Measurements from ENCODE around the gene POLR1H.

Gene POLR1H

GRCh38 chr6:30087876-30088275 is 26.8 kb downstream of the POLR1H start:
- no peak for TF ChIP-seq CTCF (conservative IDR thresholded peaks at IDR 0.05)

GRCh38 chr6:30091577-30092381 is 30.7 kb downstream of the POLR1H start:
- H3K27ac ChIP-seq: no peak overlapping the region

More at GRCh38 chr6:30087876-30088275, 26.8 kb downstream of the POLR1H start:
- H3K27ac ChIP-seq: no peak overlapping the region

GRCh38 chr6:30092852-30093543 is 31.9 kb downstream of the POLR1H start:
- TF ChIP-seq CTCF (conservative IDR thresholded peaks at IDR 0.05): no peak
- H3K27ac ChIP-seq: no peak overlapping the region

More at GRCh38 chr6:30091577-30092381, 30.7 kb downstream of the POLR1H start:
- no peak for TF ChIP-seq CTCF (conservative IDR thresholded peaks at IDR 0.05)

- TF ChIP-seq CTCF (conservative IDR thresholded peaks at IDR 0.05): no peak
- no peak overlapping the region for H3K27ac ChIP-seq
These were observed 33.0 kb downstream of the POLR1H start for GRCh38 chr6:30093951-30094661.

GRCh38 chr6:30096829-30097228 is 35.8 kb downstream of the POLR1H start:
- H3K27ac ChIP-seq: no peak overlapping the region
- no peak for TF ChIP-seq CTCF (conservative IDR thresholded peaks at IDR 0.05)

- H3K27ac ChIP-seq: no peak overlapping the region
- no peak for TF ChIP-seq CTCF (conservative IDR thresholded peaks at IDR 0.05)
These were observed 37.1 kb downstream of the POLR1H start for GRCh38 chr6:30097902-30098768.

All from VCaP (cell line).